ENCODE results near the gene LPAR5.

Gene LPAR5

GRCh38 chr12:6635856-6636531 is at the start of gene LPAR5:
Gene LPAR5, minus strand, starts transcription at chr12:6635959. Its CDS starts 14,711 bp downstream, at chr12:6621248.
- no peak for DNase-seq

GRCh38 chr12:6684609-6685008 is 48.9 kb upstream of the LPAR5 start:
- peak; percentile 34 for DNase-seq

- no peak for DNase-seq
Measured at GRCh38 chr12:6676962-6677361, 41.2 kb upstream of the LPAR5 start.

- no peak for DNase-seq
Measured at GRCh38 chr12:6672143-6672542, 36.4 kb upstream of the LPAR5 start.

GRCh38 chr12:6667559-6668210 is 31.9 kb upstream of the LPAR5 start:
- no peak for DNase-seq

- DNase-seq = no peak
Measured at GRCh38 chr12:6666211-6666610, 30.5 kb upstream of the LPAR5 start.

GRCh38 chr12:6664902-6665301 is 29.1 kb upstream of the LPAR5 start:
- no peak for DNase-seq

GRCh38 chr12:6662906-6663742 is 27.4 kb upstream of the LPAR5 start, which contains the start of gene ING4:
Gene ING4, minus strand, starts transcription at chr12:6663119. Its CDS starts 18 bp downstream, at chr12:6663101.
- peak; percentile 90 for DNase-seq

GRCh38 chr12:6662602-6662905 is 26.8 kb upstream of the LPAR5 start:
- DNase-seq = no peak

GRCh38 chr12:6653987-6654386 is 18.2 kb upstream of the LPAR5 start:
- DNase-seq = no peak

- DNase-seq = no peak
Measured at GRCh38 chr12:6653342-6653741, 17.6 kb upstream of the LPAR5 start.

GRCh38 chr12:6652391-6652790 is 16.6 kb upstream of the LPAR5 start:
- DNase-seq = no peak

GRCh38 chr12:6650832-6651231 is 15.1 kb upstream of the LPAR5 start:
- no peak for DNase-seq

- no peak for DNase-seq
Measured at GRCh38 chr12:6647083-6647604, 11.4 kb upstream of the LPAR5 start, which contains the start of gene ACRBP. Gene ACRBP, minus strand, starts transcription at chr12:6647432. Its CDS starts 66 bp downstream, at chr12:6647366.

- DNase-seq = no peak
Measured at GRCh38 chr12:6646276-6647082, 10.7 kb upstream of the LPAR5 start.

- no peak for DNase-seq
Measured at GRCh38 chr12:6644903-6645302, 9.1 kb upstream of the LPAR5 start.

- no peak for DNase-seq
Measured at GRCh38 chr12:6644257-6644596, 8.5 kb upstream of the LPAR5 start.

GRCh38 chr12:6643569-6644256 is 8.0 kb upstream of the LPAR5 start:
- DNase-seq = no peak

GRCh38 chr12:6641131-6641530 is 5.4 kb upstream of the LPAR5 start:
- no peak for DNase-seq

- DNase-seq = no peak
Measured at GRCh38 chr12:6640497-6640896, 4.7 kb upstream of the LPAR5 start.

GRCh38 chr12:6639151-6639801 is 3.5 kb upstream of the LPAR5 start:
- DNase-seq = no peak

GRCh38 chr12:6638305-6638704 is 2.5 kb upstream of the LPAR5 start:
- DNase-seq = no peak
